WTC11 (cell line): ENCODE data around the gene OMA1. TPM values are rescaled to one million over a fixed set of nuclear protein-coding genes. Genes with fewer than 3 reads are reported as not detected.
"Not testable (repeated sequence)": the region's sequence is repeated elsewhere in the genome, so short reads cannot be mapped to it uniquely, and the experiment has no call there.

ENCODE experiments used
- ATAC-seq: fragments of 200-7000 bp; cut with Tn5 transposase; 2 replicates; pipeline ENCODE4 v1.10.0; 2021; ENCODE audit warnings: mild to moderate bottlenecking, moderate library complexity
- CTCF ChIA-PET: fragments of 300-600 bp; sonication (Branson Sonifier 250); formaldehyde crosslinking; loops from one replicate; lab custom pipeline; 2021; ENCODE audit warnings: antibody characterized with exemption; lab: Charles Lee
- POLR2A ChIA-PET: fragments of 350-600 bp; sonication (Branson Sonifier 250); formaldehyde crosslinking; loops from one replicate; lab custom pipeline; 2021; ENCODE audit warnings: antibody characterized with exemption; lab: Charles Lee
- DNase-seq: peaks from one replicate; pipeline ENCODE4 v3.0.0; 2021; ENCODE audit warnings: low spot score
- H3K27ac Mint-ChIP-seq: 2 replicates; pipeline ENCODE4 v1.8.0; 2021; ENCODE audit warnings: mixed read lengths
- H3K27me3 Mint-ChIP-seq: 2 replicates; pipeline ENCODE4 v1.8.0; 2021; ENCODE audit warnings: low read depth, mild to moderate bottlenecking, moderate library complexity, mixed read lengths
- H3K36me3 Mint-ChIP-seq: 2 replicates; pipeline ENCODE4 v1.8.0; 2021; ENCODE audit warnings: mixed read lengths
- H3K4me1 Mint-ChIP-seq: 2 replicates; pipeline ENCODE4 v1.8.0; 2022; ENCODE audit warnings: mixed read lengths
- H3K4me3 Mint-ChIP-seq: 2 replicates; pipeline ENCODE4 v1.8.0; 2021; ENCODE audit warnings: mild to moderate bottlenecking, moderate library complexity, mixed read lengths
- H3K9me3 Mint-ChIP-seq: 2 replicates; pipeline ENCODE4 v1.8.0; 2021; ENCODE audit warnings: mixed read lengths
- FOXJ3 ChIP-seq: sonication (generic); formaldehyde crosslinking; IDR thresholded peaks from 2 replicates; pipeline ENCODE4 v1.9.0; 2021; ENCODE audit warnings: missing genetic modification reagents, mild to moderate bottlenecking, borderline replicate concordance
- GTF2I ChIP-seq: fragments of 250-450 bp; sonication (Bioruptor Pico); conservative IDR thresholded peaks from 2 replicates; pipeline ENCODE4 v1.4.0; 2021; ENCODE audit warnings: mild to moderate bottlenecking
- JAZF1 ChIP-seq: fragments of 250-450 bp; sonication (Bioruptor Pico); IDR thresholded peaks from 2 replicates; pipeline ENCODE4 v1.9.0; 2021; ENCODE audit warnings: moderate library complexity, mild to moderate bottlenecking, inconsistent platforms
- KAT7 ChIP-seq: sonication (generic); formaldehyde crosslinking; IDR thresholded peaks from 2 replicates; pipeline ENCODE4 v1.8.1; 2023; ENCODE audit warnings: missing genetic modification reagents, mild to moderate bottlenecking, borderline replicate concordance
- MYBL2 ChIP-seq: sonication (generic); formaldehyde crosslinking; IDR thresholded peaks from 2 replicates; pipeline ENCODE4 v1.8.1; 2023; ENCODE audit warnings: mild to moderate bottlenecking, moderate library complexity, missing genetic modification reagents
- PRRX2 ChIP-seq: fragments of 250-450 bp; sonication (Bioruptor Pico); IDR thresholded peaks from 2 replicates; pipeline ENCODE4 v1.8.0; 2021; ENCODE audit warnings: mild to moderate bottlenecking
- RELA ChIP-seq: sonication (generic); formaldehyde crosslinking; IDR thresholded peaks from 2 replicates; pipeline ENCODE4 v1.8.1; 2022; ENCODE audit warnings: missing genetic modification reagents, mild to moderate bottlenecking, borderline replicate concordance
- TEAD1 ChIP-seq: sonication (generic); formaldehyde crosslinking; IDR thresholded peaks from 2 replicates; pipeline ENCODE4 v1.8.0; 2022; ENCODE audit warnings: mild to moderate bottlenecking, missing genetic modification reagents
- TEAD4 ChIP-seq: sonication (generic); formaldehyde crosslinking; IDR thresholded peaks from 2 replicates; pipeline ENCODE4 v1.8.0; 2022; ENCODE audit warnings: mild to moderate bottlenecking, missing genetic modification reagents
- ZNF138 ChIP-seq: sonication (generic); formaldehyde crosslinking; conservative IDR thresholded peaks from 2 replicates; pipeline ENCODE4 v1.8.1; 2022; ENCODE audit warnings: mild to moderate bottlenecking, moderate library complexity, missing genetic modification reagents
- ZNF219 ChIP-seq: sonication (generic); formaldehyde crosslinking; IDR thresholded peaks from 2 replicates; pipeline ENCODE4 v1.8.0; 2023; ENCODE audit warnings: missing genetic modification reagents, mild to moderate bottlenecking, borderline replicate concordance
- ZNF317 ChIP-seq: sonication (generic); formaldehyde crosslinking; IDR thresholded peaks from 2 replicates; pipeline ENCODE4 v1.8.1; 2023; ENCODE audit warnings: low read depth, mild to moderate bottlenecking, moderate library complexity, missing genetic modification reagents, borderline replicate concordance
- total RNA-seq: library from RNA; stranded (reverse); gene quantifications from 3 replicates; pipeline ENCODE4 v1.2.3, GENCODE V29; 2021
- TF ChIP-seq, protein P1 (sequence below): sonication (generic); formaldehyde crosslinking; IDR thresholded peaks from 2 replicates; pipeline ENCODE4 v1.8.1; 2023; ENCODE audit warnings: mild to moderate bottlenecking, missing genetic modification reagents, moderate library complexity
- TF ChIP-seq, protein P2 (sequence below): sonication (generic); formaldehyde crosslinking; IDR thresholded peaks from 2 replicates; pipeline ENCODE4 v1.8.1; 2023; ENCODE audit warnings: mild to moderate bottlenecking, moderate library complexity, missing genetic modification reagents
- TF ChIP-seq, protein P3 (sequence below): sonication (generic); formaldehyde crosslinking; IDR thresholded peaks from 2 replicates; pipeline ENCODE4 v1.8.0; 2022; ENCODE audit warnings: mild to moderate bottlenecking, missing genetic modification reagents
- TF ChIP-seq, protein P4 (sequence below): fragments of 200-600 bp; IDR thresholded peaks from 2 replicates; pipeline ENCODE4 v1.8.0; 2022; ENCODE audit warnings: antibody characterized with exemption
- TF ChIP-seq, protein P5 (sequence below): sonication (generic); formaldehyde crosslinking; IDR thresholded peaks from 2 replicates; pipeline ENCODE4 v1.8.0; 2022; ENCODE audit warnings: mild to moderate bottlenecking, missing genetic modification reagents
- TF ChIP-seq, protein P6 (sequence below): fragments of 250-450 bp; sonication (Bioruptor Pico); IDR thresholded peaks from 2 replicates; pipeline ENCODE4 v1.9.0; 2021; ENCODE audit warnings: mild to moderate bottlenecking
- TF ChIP-seq, protein P7 (sequence below): sonication (generic); formaldehyde crosslinking; IDR thresholded peaks from 2 replicates; pipeline ENCODE4 v1.8.1; 2022; ENCODE audit warnings: mild to moderate bottlenecking, moderate library complexity, missing genetic modification reagents
- TF ChIP-seq, protein P8 (sequence below): sonication (generic); formaldehyde crosslinking; IDR thresholded peaks from 2 replicates; pipeline ENCODE4 v1.8.1; 2022; ENCODE audit warnings: low read depth, missing genetic modification reagents, borderline replicate concordance

OMA1 gene
- total RNA-seq, 1 experiment from 2014 or later = 10.5 TPM

DNA sequence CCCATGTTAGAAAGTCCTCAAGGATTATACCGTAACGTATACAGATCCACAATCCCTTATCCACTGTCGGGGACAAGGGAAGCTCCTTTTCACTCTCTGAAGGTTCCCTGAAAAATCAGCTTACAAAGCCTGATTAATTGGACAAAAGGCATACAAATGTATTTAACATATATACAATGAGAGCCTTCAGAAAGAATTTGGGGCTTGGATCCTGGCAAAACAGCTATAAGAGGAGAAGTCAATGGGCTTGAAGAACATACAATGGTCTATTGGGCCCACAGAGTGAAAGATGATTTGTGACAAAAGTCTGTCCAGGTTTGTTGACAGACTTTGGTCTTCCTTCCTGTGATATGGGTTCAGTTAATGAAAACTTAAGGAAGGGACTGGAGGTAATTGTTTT lies 19.8 kb upstream of the OMA1 start:
- Mint-ChIP-seq H3K27me3 (no peaks in the 10 kb centered on the region; the same call in 1 of the 2 replicates), H3K36me3 (no peaks in the 10 kb centered on the region), H3K4me3 (no peak overlapping the region), H3K9me3 (peaks cover 4% of the 10 kb centered on the region), H3K27ac (peak overlapping the region; percentile 37; the same call in 1 of the 2 replicates), H3K4me1 (peaks cover 36% of the 10 kb centered on the region)
- ChIA-PET CTCF (interaction anchor here (0.6 to 1.5 kb wide), 2 partner anchors 29 to 86 kb away, joined by 3 to 4 read pairs; no protein-coding TSS in a partner anchor), POLR2A (no interaction called here)
- ATAC-seq (peak; percentile 36; the same call in 1 of the 2 replicates), DNase-seq (no peak)
- TF ChIP-seq, protein P1, sequence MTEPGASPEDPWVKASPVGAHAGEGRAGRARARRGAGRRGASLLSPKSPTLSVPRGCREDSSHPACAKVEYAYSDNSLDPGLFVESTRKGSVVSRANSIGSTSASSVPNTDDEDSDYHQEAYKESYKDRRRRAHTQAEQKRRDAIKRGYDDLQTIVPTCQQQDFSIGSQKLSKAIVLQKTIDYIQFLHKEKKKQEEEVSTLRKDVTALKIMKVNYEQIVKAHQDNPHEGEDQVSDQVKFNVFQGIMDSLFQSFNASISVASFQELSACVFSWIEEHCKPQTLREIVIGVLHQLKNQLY (CRISPR knock-in tag) = no peak
- TF ChIP-seq, protein P2, sequence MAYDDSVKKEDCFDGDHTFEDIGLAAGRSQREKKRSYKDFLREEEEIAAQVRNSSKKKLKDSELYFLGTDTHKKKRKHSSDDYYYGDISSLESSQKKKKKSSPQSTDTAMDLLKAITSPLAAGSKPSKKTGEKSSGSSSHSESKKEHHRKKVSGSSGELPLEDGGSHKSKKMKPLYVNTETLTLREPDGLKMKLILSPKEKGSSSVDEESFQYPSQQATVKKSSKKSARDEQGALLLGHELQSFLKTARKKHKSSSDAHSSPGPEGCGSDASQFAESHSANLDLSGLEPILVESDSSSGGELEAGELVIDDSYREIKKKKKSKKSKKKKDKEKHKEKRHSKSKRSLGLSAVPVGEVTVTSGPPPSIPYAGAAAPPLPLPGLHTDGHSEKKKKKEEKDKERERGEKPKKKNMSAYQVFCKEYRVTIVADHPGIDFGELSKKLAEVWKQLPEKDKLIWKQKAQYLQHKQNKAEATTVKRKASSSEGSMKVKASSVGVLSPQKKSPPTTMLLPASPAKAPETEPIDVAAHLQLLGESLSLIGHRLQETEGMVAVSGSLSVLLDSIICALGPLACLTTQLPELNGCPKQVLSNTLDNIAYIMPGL = no peak
- TF ChIP-seq MYBL2 (CRISPR knock-in tag) (no peak), ZNF317 (CRISPR knock-in tag) (no peak), FOXJ3 (CRISPR knock-in tag) (no peak), JAZF1 (CRISPR knock-in tag) (no peak), TEAD4 (CRISPR knock-in tag) (no peak), TEAD1 (no peak)
- TF ChIP-seq, protein P3, sequence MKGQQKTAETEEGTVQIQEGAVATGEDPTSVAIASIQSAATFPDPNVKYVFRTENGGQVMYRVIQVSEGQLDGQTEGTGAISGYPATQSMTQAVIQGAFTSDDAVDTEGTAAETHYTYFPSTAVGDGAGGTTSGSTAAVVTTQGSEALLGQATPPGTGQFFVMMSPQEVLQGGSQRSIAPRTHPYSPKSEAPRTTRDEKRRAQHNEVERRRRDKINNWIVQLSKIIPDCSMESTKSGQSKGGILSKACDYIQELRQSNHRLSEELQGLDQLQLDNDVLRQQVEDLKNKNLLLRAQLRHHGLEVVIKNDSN (CRISPR knock-in tag) = no peak
- TF ChIP-seq, protein P4, sequence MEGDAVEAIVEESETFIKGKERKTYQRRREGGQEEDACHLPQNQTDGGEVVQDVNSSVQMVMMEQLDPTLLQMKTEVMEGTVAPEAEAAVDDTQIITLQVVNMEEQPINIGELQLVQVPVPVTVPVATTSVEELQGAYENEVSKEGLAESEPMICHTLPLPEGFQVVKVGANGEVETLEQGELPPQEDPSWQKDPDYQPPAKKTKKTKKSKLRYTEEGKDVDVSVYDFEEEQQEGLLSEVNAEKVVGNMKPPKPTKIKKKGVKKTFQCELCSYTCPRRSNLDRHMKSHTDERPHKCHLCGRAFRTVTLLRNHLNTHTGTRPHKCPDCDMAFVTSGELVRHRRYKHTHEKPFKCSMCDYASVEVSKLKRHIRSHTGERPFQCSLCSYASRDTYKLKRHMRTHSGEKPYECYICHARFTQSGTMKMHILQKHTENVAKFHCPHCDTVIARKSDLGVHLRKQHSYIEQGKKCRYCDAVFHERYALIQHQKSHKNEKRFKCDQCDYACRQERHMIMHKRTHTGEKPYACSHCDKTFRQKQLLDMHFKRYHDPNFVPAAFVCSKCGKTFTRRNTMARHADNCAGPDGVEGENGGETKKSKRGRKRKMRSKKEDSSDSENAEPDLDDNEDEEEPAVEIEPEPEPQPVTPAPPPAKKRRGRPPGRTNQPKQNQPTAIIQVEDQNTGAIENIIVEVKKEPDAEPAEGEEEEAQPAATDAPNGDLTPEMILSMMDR = no peak
- TF ChIP-seq, protein P5, sequence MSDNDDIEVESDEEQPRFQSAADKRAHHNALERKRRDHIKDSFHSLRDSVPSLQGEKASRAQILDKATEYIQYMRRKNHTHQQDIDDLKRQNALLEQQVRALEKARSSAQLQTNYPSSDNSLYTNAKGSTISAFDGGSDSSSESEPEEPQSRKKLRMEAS (CRISPR knock-in tag) = no peak

DNA sequence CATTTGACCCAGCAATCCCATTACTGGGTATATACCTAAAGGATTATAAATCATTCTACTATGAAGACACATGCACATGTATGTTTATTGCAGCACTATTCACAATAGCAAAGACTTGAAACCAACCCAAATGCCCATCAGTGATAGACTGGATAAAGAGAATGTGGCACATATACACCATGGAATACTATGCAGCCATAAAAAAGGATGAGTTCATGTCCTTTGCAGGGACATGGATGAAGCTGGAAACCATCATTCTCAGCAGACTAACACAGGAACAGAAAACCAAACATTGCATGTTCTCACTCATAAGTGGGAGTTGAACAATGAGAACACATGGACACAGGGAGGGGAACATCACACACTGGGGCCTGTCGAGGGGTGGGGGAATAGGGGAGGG lies 17.2 kb upstream of the OMA1 start:
- H3K27ac Mint-ChIP-seq, ATAC-seq, H3K36me3 Mint-ChIP-seq, POLR2A ChIA-PET, H3K4me3 Mint-ChIP-seq, CTCF ChIA-PET, H3K27me3 Mint-ChIP-seq, DNase-seq: not testable (repeated sequence)
- Mint-ChIP-seq H3K9me3 (peaks cover 17% of the 10 kb centered on the region), H3K4me1 (peaks cover 28% of the 10 kb centered on the region)

DNA sequence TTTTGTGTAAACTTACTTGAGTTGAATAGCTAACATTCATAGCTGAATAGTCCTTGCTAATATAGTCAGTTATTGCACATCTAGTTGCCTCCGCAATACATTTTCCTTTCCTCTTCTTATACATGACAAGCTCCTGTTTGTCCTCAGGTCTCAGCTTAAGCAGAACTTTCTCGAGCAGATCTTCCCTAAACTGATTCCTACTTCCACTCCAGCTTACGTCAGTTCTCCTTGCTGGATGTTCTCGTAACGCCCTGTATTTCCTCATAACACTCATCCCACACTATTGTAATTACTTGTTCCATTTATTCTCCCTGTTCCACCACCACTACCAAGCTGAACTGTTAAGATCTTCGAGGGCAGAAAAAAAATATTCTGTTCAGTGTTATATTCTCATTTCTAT lies 15.1 kb upstream of the OMA1 start:
- POLR2A ChIA-PET = no interaction called here
- no peak for ATAC-seq
- Mint-ChIP-seq H3K4me3 (no peak overlapping the region), H3K4me1 (peaks cover 12% of the 10 kb centered on the region), H3K27ac (no peak overlapping the region), H3K27me3 (no peaks in the 10 kb centered on the region; the same call in none of the 2 replicates), H3K9me3 (peaks cover 17% of the 10 kb centered on the region), H3K36me3 (no peaks in the 10 kb centered on the region)
- no peak for DNase-seq
- CTCF ChIA-PET = no interaction called here
- TF ChIP-seq, protein P6, sequence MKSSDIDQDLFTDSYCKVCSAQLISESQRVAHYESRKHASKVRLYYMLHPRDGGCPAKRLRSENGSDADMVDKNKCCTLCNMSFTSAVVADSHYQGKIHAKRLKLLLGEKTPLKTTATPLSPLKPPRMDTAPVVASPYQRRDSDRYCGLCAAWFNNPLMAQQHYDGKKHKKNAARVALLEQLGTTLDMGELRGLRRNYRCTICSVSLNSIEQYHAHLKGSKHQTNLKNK (CRISPR knock-in tag) = no peak
- TF ChIP-seq ZNF219 (CRISPR knock-in tag) (no peak), PRRX2 (CRISPR knock-in tag) (no peak), ZNF138 (CRISPR knock-in tag) (no peak), GTF2I (no peak), KAT7 (CRISPR knock-in tag) (no peak), RELA (CRISPR knock-in tag) (no peak)
- TF ChIP-seq, protein P7, sequence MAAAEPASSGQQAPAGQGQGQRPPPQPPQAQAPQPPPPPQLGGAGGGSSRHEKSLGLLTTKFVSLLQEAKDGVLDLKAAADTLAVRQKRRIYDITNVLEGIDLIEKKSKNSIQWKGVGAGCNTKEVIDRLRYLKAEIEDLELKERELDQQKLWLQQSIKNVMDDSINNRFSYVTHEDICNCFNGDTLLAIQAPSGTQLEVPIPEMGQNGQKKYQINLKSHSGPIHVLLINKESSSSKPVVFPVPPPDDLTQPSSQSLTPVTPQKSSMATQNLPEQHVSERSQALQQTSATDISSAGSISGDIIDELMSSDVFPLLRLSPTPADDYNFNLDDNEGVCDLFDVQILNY (CRISPR knock-in tag) = no peak
- TF ChIP-seq, protein P8, sequence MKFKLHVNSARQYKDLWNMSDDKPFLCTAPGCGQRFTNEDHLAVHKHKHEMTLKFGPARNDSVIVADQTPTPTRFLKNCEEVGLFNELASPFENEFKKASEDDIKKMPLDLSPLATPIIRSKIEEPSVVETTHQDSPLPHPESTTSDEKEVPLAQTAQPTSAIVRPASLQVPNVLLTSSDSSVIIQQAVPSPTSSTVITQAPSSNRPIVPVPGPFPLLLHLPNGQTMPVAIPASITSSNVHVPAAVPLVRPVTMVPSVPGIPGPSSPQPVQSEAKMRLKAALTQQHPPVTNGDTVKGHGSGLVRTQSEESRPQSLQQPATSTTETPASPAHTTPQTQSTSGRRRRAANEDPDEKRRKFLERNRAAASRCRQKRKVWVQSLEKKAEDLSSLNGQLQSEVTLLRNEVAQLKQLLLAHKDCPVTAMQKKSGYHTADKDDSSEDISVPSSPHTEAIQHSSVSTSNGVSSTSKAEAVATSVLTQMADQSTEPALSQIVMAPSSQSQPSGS (CRISPR knock-in tag) = no peak
